ENCODE measurements around the gene ADGRG1. TPM values are rescaled to one million over a fixed set of nuclear protein-coding genes. Genes with fewer than 3 reads are reported as not detected.

Gene ADGRG1
- total and polyA plus RNA-seq, 2 donors (not counting 1 experiment from before 2014, with no cell fraction given): 0.20 to 0.61 TPM

- peak within 1 kb of the TSS; percentile 90 for H3K27ac Mint-ChIP-seq
Observed at GRCh38 chr16:57694725-57695679, 66.6 kb downstream of the ADGRG1 start, which contains the start of gene DRC7. Gene DRC7 (plus strand): TSS chr16:57694806. CDS start chr16:57697950, 3,144 bp downstream.

More at GRCh38 chr16:57694725-57695679, 66.6 kb downstream of the ADGRG1 start, which contains the start of gene DRC7:
- no peaks in the 10 kb centered on the region for H3K79me2 ChIP-seq (ENCODE audit: control insufficient read depth, insufficient read depth, low read length)
- peak within 1 kb of the TSS; percentile 61 for H3K9ac ChIP-seq (ENCODE audit: low read length)
- H3K9me3 ChIP-seq (ENCODE audit: control extremely low read depth in 1 of 3, control insufficient read depth in 2 of 3, insufficient read depth in 1 of 3, low read length in 2 of 3): no peaks in the 10 kb centered on the region
- ChIA-PET CTCF (interaction anchor here (0.9 kb wide), 1 partner anchor 9 kb away, joined by 3 read pairs; no protein-coding TSS in a partner anchor), POLR2A (interaction anchor here (0.7 kb wide), 1 partner anchor 42 kb away, joined by 3 read pairs; no protein-coding TSS in a partner anchor)
- peak within 1 kb of the TSS in 1 of 2 donors; percentile 60 for H3K27ac ChIP-seq (ENCODE audit: low read length in 2 of 2)
- H3K27me3 ChIP-seq (replicated peaks in 1 of 4; ENCODE audit: control extremely low read depth in 1 of 4, control insufficient read depth in 3 of 4, insufficient read depth in 4 of 4, low read length in 3 of 4): no peaks in the 10 kb centered on the region
- TF ChIP-seq EZH2 (IDR thresholded peaks at IDR 0.05; ENCODE audit: borderline replicate concordance, insufficient read depth, low read depth, low read length, poor library complexity, severe bottlenecking): no peak
- no peak for TF ChIP-seq CTCF (IDR thresholded peaks at IDR 0.05)
- Mint-ChIP-seq H3K27me3 (no peaks in the 10 kb centered on the region), H3K4me3 (peak within 1 kb of the TSS; percentile 82), H3K9me3 (ENCODE audit: insufficient read depth) (no peaks in the 10 kb centered on the region), H3K4me1 (peaks cover 19% of the 10 kb centered on the region)
- peaks cover 28 to 36% of the 10 kb centered on the region in 2 donors for H3K4me1 ChIP-seq (ENCODE audit: control insufficient read depth in 2 of 2, insufficient read depth in 2 of 2, low read length in 2 of 2)
- H3K4me2 ChIP-seq (replicated peaks; ENCODE audit: low read depth, low read length, poor library complexity, severe bottlenecking): peak within 1 kb of the TSS; percentile 81
- no peaks in the 10 kb centered on the region for H3K36me3 ChIP-seq (replicated peaks in 1 of 2; ENCODE audit: control extremely low read depth in 1 of 2, control insufficient read depth in 1 of 2, extremely low read depth in 1 of 2, insufficient read depth in 2 of 2, low read length in 1 of 2)
- intact Hi-C loops (cut with micrococcal nuclease): loop anchor here (1.0 kb wide), 1 partner anchor 40 kb away; the partner anchor contains the start of gene KATNB1
- ATAC-seq (ENCODE audit: low read depth): peak; percentile 71
- WGBS (ENCODE audit: insufficient coverage): 21% methylated on average over 6 of the region's 8 CpGs
- peak within 1 kb of the TSS; percentile 79 for H2AFZ ChIP-seq (ENCODE audit: insufficient read depth, low read depth, low read length, poor library complexity, severe bottlenecking)
- DNase-seq: peak; percentile 76
- H3K4me3 ChIP-seq (ENCODE audit: control extremely low read depth in 1 of 5, extremely low read depth in 1 of 5, insufficient read depth in 1 of 5, low read depth in 2 of 5, low read length in 4 of 5): peak within 1 kb of the TSS in 4 of 5 experiments; percentile 25 to 60 (median 55)
- H4K20me1 ChIP-seq (ENCODE audit: control insufficient read depth, insufficient read depth, low read length, poor library complexity, severe bottlenecking): no peaks in the 10 kb centered on the region

Data from B cell (primary cell).